Ascending aorta (tissue), 2 donors: ENCODE results near the gene EDIL3. TPM values are rescaled to one million over a fixed set of nuclear protein-coding genes. Genes with fewer than 3 reads are reported as not detected.

Experiments used
- DNase-seq, 2 donors: peaks; one replicate each; pipeline ENCODE4 v3.0.0-alpha.2; 2019; ENCODE audit warnings: low spot score in 2 of 2
- H3K27ac ChIP-seq, 2 donors: fragments of 200-600 bp; sonication (generic); one replicate each; pipeline ENCODE4 v1.5.1; 2016 to 2017; ENCODE audit warnings: mild to moderate bottlenecking in 1 of 2
- H3K27me3 ChIP-seq: fragments of 200-600 bp; sonication (generic); one replicate; pipeline ENCODE4 v1.5.1; 2017
- H3K36me3 ChIP-seq, 2 donors: fragments of 200-600 bp; sonication (generic); one replicate each; pipeline ENCODE4 v1.5.1; 2016
- H3K4me1 ChIP-seq, 2 donors: fragments of 200-600 bp; sonication (generic); one replicate each; pipeline ENCODE4 v1.5.1; 2016 to 2017; ENCODE audit warnings: mild to moderate bottlenecking in 1 of 2
- H3K4me3 ChIP-seq, 2 donors: fragments of 200-600 bp; sonication (generic); one replicate each; pipeline ENCODE4 v1.5.1; 2016 to 2017; ENCODE audit warnings: mild to moderate bottlenecking in 1 of 2
- H3K9me3 ChIP-seq, 2 donors: fragments of 200-600 bp; sonication (generic); one replicate each; pipeline ENCODE4 v1.5.1; 2016
- CTCF ChIP-seq, 3 experiments: fragments of 200-600 bp in 2 of 3; fragments of 450-650 bp in 1 of 3; sonication (generic) in 2 of 3; IDR thresholded peaks; one replicate each; pipeline ENCODE4 v1.5.1; 2016 to 2019; ENCODE audit warnings: antibody characterized with exemption in 3 of 3, mild to moderate bottlenecking in 1 of 3, moderate library complexity in 1 of 3
- intact Hi-C: fragments of 100-400 bp; cut with DNase I; formaldehyde crosslinking; loops from one replicate; pipeline ENCODE4 v1.15.1; 2023
- total RNA-seq: library from RNA; depleted of rRNA; stranded (reverse); fragments of >200 nt; gene quantifications from one replicate; pipeline ENCODE4 v1.1.0, GENCODE V29; 2016

The EDIL3 gene
- total RNA-seq, 1 donor from 2014 or later: 68.1 TPM

- DNase-seq: no peak
- H3K36me3 ChIP-seq: no peaks in the 10 kb centered on the region
- TF ChIP-seq CTCF (IDR thresholded peaks at IDR 0.05): no peak
- no peaks in the 10 kb centered on the region for H3K9me3 ChIP-seq
- H3K27ac ChIP-seq: no peak overlapping the region
- H3K4me1 ChIP-seq: no peaks in the 10 kb centered on the region
- intact Hi-C loops: no loop called here
- no peaks in the 10 kb centered on the region for H3K27me3 ChIP-seq
- H3K4me3 ChIP-seq: no peak overlapping the region
Observed at GRCh38 chr5:84218546-84218945, 166.1 kb downstream of the EDIL3 start.

- H3K9me3 ChIP-seq: no peaks in the 10 kb centered on the region
- TF ChIP-seq CTCF (IDR thresholded peaks at IDR 0.05): no peak
- intact Hi-C loops: no loop called here
- H3K27me3 ChIP-seq: no peaks in the 10 kb centered on the region
- no peak overlapping the region for H3K4me3 ChIP-seq
- peaks cover 0 to 3% of the 10 kb centered on the region in 2 donors for H3K36me3 ChIP-seq
- no peak overlapping the region for H3K27ac ChIP-seq
- H3K4me1 ChIP-seq: no peaks in the 10 kb centered on the region
- DNase-seq: no peak
Observed at GRCh38 chr5:84215521-84215920, 169.2 kb downstream of the EDIL3 start.

GRCh38 chr5:84213861-84214260, 170.8 kb downstream of the EDIL3 start:
- intact Hi-C loops: no loop called here
- TF ChIP-seq CTCF (IDR thresholded peaks at IDR 0.05): no peak
- no peak for DNase-seq
- no peaks in the 10 kb centered on the region for H3K9me3 ChIP-seq
- H3K27ac ChIP-seq: no peak overlapping the region
- H3K36me3 ChIP-seq: peaks cover 0 to 3% of the 10 kb centered on the region in 2 donors
- no peaks in the 10 kb centered on the region for H3K27me3 ChIP-seq
- H3K4me1 ChIP-seq: no peaks in the 10 kb centered on the region
- H3K4me3 ChIP-seq: no peak overlapping the region

- Histone ChIP-seq H3K36me3 (peaks cover 0 to 3% of the 10 kb centered on the region in 2 donors), H3K27ac (no peak overlapping the region), H3K27me3 (no peaks in the 10 kb centered on the region), H3K4me1 (no peaks in the 10 kb centered on the region), H3K9me3 (no peaks in the 10 kb centered on the region), H3K4me3 (no peak overlapping the region)
- intact Hi-C loops: no loop called here
- no peak for TF ChIP-seq CTCF (IDR thresholded peaks at IDR 0.05)
- DNase-seq: no peak
Observed at GRCh38 chr5:84213212-84213611, 171.5 kb downstream of the EDIL3 start.

- TF ChIP-seq CTCF (IDR thresholded peaks at IDR 0.05): no peak
- H3K27ac ChIP-seq: no peak overlapping the region
- intact Hi-C loops: no loop called here
- no peaks in the 10 kb centered on the region for H3K27me3 ChIP-seq
- H3K9me3 ChIP-seq: no peaks in the 10 kb centered on the region
- no peak overlapping the region for H3K4me3 ChIP-seq
- no peak for DNase-seq
- H3K4me1 ChIP-seq: no peaks in the 10 kb centered on the region
- no peaks in the 10 kb centered on the region for H3K36me3 ChIP-seq
Observed at GRCh38 chr5:84204772-84205171, 179.9 kb downstream of the EDIL3 start.

GRCh38 chr5:84202136-84202535, 182.5 kb downstream of the EDIL3 start:
- no peaks in the 10 kb centered on the region for H3K36me3 ChIP-seq
- intact Hi-C loops: no loop called here
- H3K27me3 ChIP-seq: no peaks in the 10 kb centered on the region
- H3K27ac ChIP-seq: no peak overlapping the region
- H3K4me1 ChIP-seq: no peaks in the 10 kb centered on the region
- no peak for DNase-seq
- TF ChIP-seq CTCF (IDR thresholded peaks at IDR 0.05): no peak
- H3K4me3 ChIP-seq: no peak overlapping the region
- H3K9me3 ChIP-seq: no peaks in the 10 kb centered on the region
